SK-N-SH (cell line): Measurements from ENCODE around the gene PCGF3. TPM values are rescaled to one million over a fixed set of nuclear protein-coding genes. Genes with fewer than 3 reads are reported as not detected.

ENCODE experiments used
- CTCF ChIA-PET: fragments of 300-600, 350-600 bp; formaldehyde crosslinking; extraction: SDS; loops from one replicate; lab custom pipeline; 2021; lab: Yijun Ruan, JAX
- POLR2A ChIA-PET: fragments of 350-600 bp; sonication (Branson Sonifier 250); formaldehyde crosslinking; extraction: SDS; loops from one replicate; lab custom pipeline; 2020; ENCODE audit warnings: antibody characterized with exemption, inconsistent platforms; lab: Yijun Ruan, JAX
- DNase-seq: peaks from one replicate; pipeline ENCODE4 v3.0.0; 2012
- H2AFZ ChIP-seq: fragments of 200-600 bp; sonication (generic); 2 replicates; pipeline ENCODE4 v1.8.1; 2016; ENCODE audit warnings: antibody characterized with exemption, mild to moderate bottlenecking, low read depth
- H3F3A ChIP-seq: fragments of 200-600 bp; sonication (generic); replicated peaks from 2 replicates; pipeline ENCODE3; 2016; ENCODE audit warnings: antibody characterized with exemption, mild to moderate bottlenecking; ENCODE audit not compliant: insufficient read depth
- H3K27ac ChIP-seq, 2 experiments: fragments of 200-500 bp in 1 of 2; fragments of 200-600 bp in 1 of 2; sonication (Bioruptor generic) in 1 of 2; sonication (generic), shearing (Covaris generic) in 1 of 2; 2 replicates each; pipeline versions ENCODE4 v1.5.1 to v1.6.1; 2014 to 2016; ENCODE audit warnings: low read depth in 2 of 2, inconsistent platforms in 1 of 2, low read length in 1 of 2, mild to moderate bottlenecking in 1 of 2, mixed read lengths in 1 of 2
- H3K27me3 ChIP-seq: fragments of 200-600 bp; sonication (generic), shearing (Covaris generic); 2 replicates; pipeline ENCODE4 v1.6.1; 2016; ENCODE audit warnings: mixed run types; ENCODE audit not compliant: insufficient read depth
- H3K36me3 ChIP-seq, 2 experiments: fragments of 200-500 bp in 1 of 2; fragments of 200-600 bp in 1 of 2; sonication (Bioruptor generic) in 1 of 2; sonication (generic) in 1 of 2; replicated peaks in 1 of 2; 2 replicates each; pipeline versions ENCODE3 to v1.5.1; 2014 to 2016; ENCODE audit warnings: low read length in 1 of 2, mild to moderate bottlenecking in 1 of 2; ENCODE audit not compliant: insufficient read depth in 2 of 2, control insufficient read depth in 1 of 2
- H3K4me1 ChIP-seq, 2 experiments: fragments of 200-500 bp in 1 of 2; fragments of 200-600 bp in 1 of 2; sonication (Bioruptor generic) in 1 of 2; sonication (generic), shearing (Covaris generic) in 1 of 2; 2 replicates each; pipeline versions ENCODE4 v1.5.1 to v1.6.1; 2014 to 2016; ENCODE audit warnings: low read depth in 1 of 2, low read length in 1 of 2, mixed run types in 1 of 2; ENCODE audit not compliant: insufficient read depth in 2 of 2, control insufficient read depth in 1 of 2
- H3K4me2 ChIP-seq: fragments of 200-600 bp; sonication (generic), shearing (Covaris generic); 2 replicates; pipeline ENCODE4 v1.6.1; 2017; ENCODE audit warnings: mixed run types
- H3K4me3 ChIP-seq, 2 experiments: fragments of 200-500 bp in 1 of 2; fragments of 200-600 bp in 1 of 2; sonication (Bioruptor generic) in 1 of 2; sonication (generic), shearing (Covaris generic) in 1 of 2; 2 replicates each; pipeline versions ENCODE4 v1.5.1 to v1.8.1; 2014 to 2016; ENCODE audit warnings: low read depth in 2 of 2, inconsistent platforms in 1 of 2, low read length in 1 of 2, mild to moderate bottlenecking in 1 of 2, mixed read lengths in 1 of 2, moderate library complexity in 1 of 2
- H3K79me2 ChIP-seq: fragments of 200-600 bp; sonication (generic); 2 replicates; pipeline ENCODE4 v1.8.1; 2017; ENCODE audit warnings: mild to moderate bottlenecking; ENCODE audit not compliant: insufficient read depth
- H3K9ac ChIP-seq: fragments of 200-600 bp; sonication (generic); 2 replicates; pipeline ENCODE4 v1.6.1; 2017; ENCODE audit warnings: mixed run types
- H3K9me2 ChIP-seq: fragments of 200-600 bp; sonication (generic); 2 replicates; pipeline ENCODE4 v1.6.1; 2017; ENCODE audit warnings: mixed run types
- H3K9me3 ChIP-seq: fragments of 200-600 bp; sonication (generic); 2 replicates; pipeline ENCODE4 v1.6.1; 2017; ENCODE audit warnings: mixed run types, mild to moderate bottlenecking, moderate library complexity
- H4K20me1 ChIP-seq: fragments of 200-600 bp; sonication (generic); 2 replicates; pipeline ENCODE4 v1.6.1; 2017; ENCODE audit warnings: mild to moderate bottlenecking, mixed run types; ENCODE audit not compliant: insufficient read depth
- CTCF ChIP-seq: fragments of 200-600 bp; sonication (generic); IDR thresholded peaks from 2 replicates; pipeline ENCODE4 v1.6.1; 2017; ENCODE audit warnings: antibody characterized with exemption, mild to moderate bottlenecking, moderate library complexity
- ELF1 ChIP-seq: IDR thresholded peaks from 2 replicates; pipeline ENCODE4 v1.4.0; 2012
- EZH2phosphoT487 ChIP-seq: fragments of 200-600 bp; sonication (generic); IDR thresholded peaks from 2 replicates; pipeline ENCODE4 v1.6.1; 2017; ENCODE audit warnings: low read depth, mixed run types, mild to moderate bottlenecking, antibody characterized with exemption, moderate library complexity, borderline replicate concordance
- FOXJ3 ChIP-seq: sonication (generic); formaldehyde crosslinking; IDR thresholded peaks from 2 replicates; pipeline ENCODE4 v1.5.1; 2020; ENCODE audit warnings: mild to moderate bottlenecking, missing genetic modification reagents
- GATA2 ChIP-seq: sonication (generic); formaldehyde crosslinking; IDR thresholded peaks from 2 replicates; pipeline ENCODE4 v1.5.0; 2020; ENCODE audit warnings: mild to moderate bottlenecking, missing genetic modification reagents
- PBX3 ChIP-seq: IDR thresholded peaks from 2 replicates; pipeline ENCODE4; 2012
- RAD21 ChIP-seq: IDR thresholded peaks from 2 replicates; pipeline ENCODE4 v1.6.1; 2012; ENCODE audit warnings: mild to moderate bottlenecking, low read length
- SIN3A ChIP-seq: IDR thresholded peaks from 2 replicates; pipeline ENCODE4 v1.6.1; 2012; ENCODE audit warnings: low read depth, mild to moderate bottlenecking, low read length, moderate library complexity, borderline replicate concordance
- SMC3 ChIP-seq: IDR thresholded peaks from 2 replicates; pipeline ENCODE4 v1.6.1; 2012; ENCODE audit warnings: low read depth, low read length, improper control_type of control experiment
- USF2 ChIP-seq: fragments of 150-350 bp; IDR thresholded peaks from 2 replicates; pipeline ENCODE4 v1.6.1; 2017; ENCODE audit warnings: antibody characterized with exemption, low read length, low read depth, borderline replicate concordance
- ZBTB33 ChIP-seq: IDR thresholded peaks from 2 replicates; pipeline ENCODE4 v1.4.0; 2012; ENCODE audit warnings: low read depth, borderline replicate concordance
- WGBS: methylation state at CpG from one replicate; pipeline ENCODE4 v1.1.6; 2017; ENCODE audit warnings: low lambda C conversion rate; 5-methylcytosine and 5-hydroxymethylcytosine counted together
- polyA plus RNA-seq, 3 experiments: library from polyadenylated mRNA; depleted of rRNA; stranded (reverse); fragments of >200 nt; gene quantifications; 2 replicates each; pipeline ENCODE4 v1.2.3, GENCODE V29; 2012

Gene PCGF3
- polyA plus RNA-seq, 1 of the 3 experiments (the other 2 are of a cell fraction), result 44.8 TPM

- Histone ChIP-seq H3K9ac (no peak overlapping the region), H2AFZ (no peak overlapping the region), H3K9me3 (no peaks in the 10 kb centered on the region), H3K4me3 (no peak overlapping the region), H3F3A (peaks cover 15% of the 10 kb centered on the region), H3K4me2 (no peak overlapping the region), H4K20me1 (peaks cover 43% of the 10 kb centered on the region), H3K36me3 (peaks cover 36 to 63% of the 10 kb centered on the region in 2 experiments), H3K27me3 (no peaks in the 10 kb centered on the region), H3K79me2 (peaks cover 11% of the 10 kb centered on the region; the same call in 1 of the 2 replicates), H3K4me1 (peaks cover 0 to 4% of the 10 kb centered on the region in 2 experiments; a peak in 1 of 4 replicates), H3K9me2 (no peaks in the 10 kb centered on the region), H3K27ac (peak overlapping the region in 1 of 2 experiments; percentile 36; a peak in 1 of 4 replicates)
- DNase-seq, result peak; percentile 62
- ChIA-PET CTCF (interaction anchor here (1.8 to 3.6 kb wide), 2 partner anchors 13 to 20 kb away, joined by 7 to 18 read pairs; no protein-coding TSS in a partner anchor), POLR2A (no interaction called here)
- TF ChIP-seq CTCF, result peak; percentile 39
- peak; percentile 11; the same call in 1 of the 2 replicates for TF ChIP-seq SMC3
- TF ChIP-seq GATA2 (CRISPR knock-in tag), result no peak
- TF ChIP-seq RAD21, result peak; percentile 35
- TF ChIP-seq PBX3, result no peak
- WGBS, result 89% methylated on average over 19 of the region's 24 CpGs
These were observed 56.9 kb downstream of the PCGF3 start for GRCh38 chr4:762211-763190.

- peaks cover 51% of the 10 kb centered on the region for H4K20me1 ChIP-seq
- no peak for TF ChIP-seq FOXJ3
- TF ChIP-seq EZH2phosphoT487, result no peak
- no peak for TF ChIP-seq SIN3A
- TF ChIP-seq ELF1, result no peak
- no peak for TF ChIP-seq ZBTB33
- no peak for TF ChIP-seq USF2
- no peak for TF ChIP-seq SMC3
- DNase-seq, result no peak
These were observed 57.7 kb downstream of the PCGF3 start for GRCh38 chr4:763191-763810.

More at GRCh38 chr4:763191-763810, 57.7 kb downstream of the PCGF3 start:
- Histone ChIP-seq H3K27me3 (no peaks in the 10 kb centered on the region), H3F3A (peaks cover 23% of the 10 kb centered on the region), H2AFZ (no peak overlapping the region), H3K4me2 (no peak overlapping the region), H3K4me1 (peaks cover 0 to 4% of the 10 kb centered on the region in 2 experiments; a peak in 1 of 4 replicates), H3K36me3 (peaks cover 40 to 71% of the 10 kb centered on the region in 2 experiments), H3K27ac (no peak overlapping the region; a peak in 1 of 4 replicates), H3K9me2 (no peaks in the 10 kb centered on the region), H3K9me3 (no peaks in the 10 kb centered on the region), H3K4me3 (no peak overlapping the region), H3K79me2 (peaks cover 19% of the 10 kb centered on the region), H3K9ac (no peak overlapping the region)
- CTCF ChIA-PET, result interaction anchor here (1.8 to 3.6 kb wide), 2 partner anchors 12 to 21 kb away, joined by 7 to 18 read pairs; no protein-coding TSS in a partner anchor
- POLR2A ChIA-PET, result no interaction called here
- WGBS, result 94% methylated on average over 23 of the region's 23 CpGs
